Astrocyte of the cerebellum (primary cell): Measurements from ENCODE around the gene NDUFAF2.

Source experiments
- DNase-seq: peaks from one replicate; pipeline ENCODE4 v3.0.0-alpha.2; 2011; ENCODE audit warnings: low read depth
- H3K4me3 ChIP-seq: 2 replicates; pipeline ENCODE4 v1.5.1; 2011; ENCODE audit warnings: mild to moderate bottlenecking, low read depth, low read length, moderate library complexity
- CTCF ChIP-seq: IDR thresholded peaks from 2 replicates; pipeline ENCODE4 v1.5.1; 2012; ENCODE audit warnings: low read length, low read depth, moderate library complexity, mild to moderate bottlenecking; ENCODE audit errors: missing control alignments
- in situ Hi-C: cut with HindIII; loops from 2 replicates; pipeline ENCODE4 v1.10.0; 2017; ENCODE audit warnings: low sequenced_read_pairs

NDUFAF2 gene

GRCh38 chr5:61115968-61116367 lies 171.0 kb downstream of the NDUFAF2 start:
- in situ Hi-C loops: loop anchor here (5.0 kb wide), 1 partner anchor 54 kb away; no protein-coding TSS in a partner anchor
- H3K4me3 ChIP-seq: no peak overlapping the region
- no peak for TF ChIP-seq CTCF
- no peak for DNase-seq

- H3K4me3 ChIP-seq: no peak overlapping the region
- in situ Hi-C loops: loop anchor here (5.0 kb wide), 1 partner anchor 57 kb away; no protein-coding TSS in a partner anchor
- no peak for TF ChIP-seq CTCF
- no peak for DNase-seq
Observed at GRCh38 chr5:61119066-61119465, 174.1 kb downstream of the NDUFAF2 start.

- no peak overlapping the region for H3K4me3 ChIP-seq
- no peak for DNase-seq
- no peak for TF ChIP-seq CTCF
- in situ Hi-C loops: no loop called here
Observed at GRCh38 chr5:61120534-61120933, 175.5 kb downstream of the NDUFAF2 start.

- no peak for TF ChIP-seq CTCF
- DNase-seq: no peak
- H3K4me3 ChIP-seq: no peak overlapping the region
- in situ Hi-C loops: no loop called here
Observed at GRCh38 chr5:61123145-61123544, 178.1 kb downstream of the NDUFAF2 start.

- no peak for DNase-seq
- in situ Hi-C loops: no loop called here
- no peak overlapping the region for H3K4me3 ChIP-seq
- TF ChIP-seq CTCF: no peak
Observed at GRCh38 chr5:61130289-61130688, 185.3 kb downstream of the NDUFAF2 start.

- DNase-seq: peak; percentile 8
- no peak for TF ChIP-seq CTCF
- in situ Hi-C loops: no loop called here
- H3K4me3 ChIP-seq: no peak overlapping the region
Observed at GRCh38 chr5:61132559-61132958, 187.6 kb downstream of the NDUFAF2 start.

- no peak for DNase-seq
- no peak overlapping the region for H3K4me3 ChIP-seq
- TF ChIP-seq CTCF: no peak
- in situ Hi-C loops: no loop called here
Observed at GRCh38 chr5:61137835-61138234, 192.8 kb downstream of the NDUFAF2 start.
